NCI-H128 (cell line): ENCODE data around the gene FAM120AOS.
"Not testable (repeated sequence)": the region's sequence is repeated elsewhere in the genome, so short reads cannot be mapped to it uniquely, and the experiment has no call there.

Experiments
- DNase-seq: peaks from one replicate; lab custom pipeline; 2025; ENCODE audit not compliant: unreplicated experiment; lab: John Stamatoyannopoulos, UW

The FAM120AOS gene

GRCh38 chr9:93440896-93441580 lies 12.3 kb downstream of the FAM120AOS start:
- no peak for DNase-seq

- not testable (repeated sequence) for DNase-seq
These were observed 14.1 kb downstream of the FAM120AOS start for GRCh38 chr9:93439301-93439700.

- no peak for DNase-seq
These were observed 15.4 kb downstream of the FAM120AOS start for GRCh38 chr9:93437996-93438395.

GRCh38 chr9:93436655-93437407 lies 16.6 kb downstream of the FAM120AOS start:
- no peak for DNase-seq

GRCh38 chr9:93436218-93436617 lies 17.2 kb downstream of the FAM120AOS start:
- no peak for DNase-seq

GRCh38 chr9:93435386-93435785 lies 18.0 kb downstream of the FAM120AOS start:
- no peak for DNase-seq

GRCh38 chr9:93434056-93434455 lies 19.3 kb downstream of the FAM120AOS start:
- no peak for DNase-seq

- no peak for DNase-seq
These were observed 20.4 kb downstream of the FAM120AOS start for GRCh38 chr9:93432964-93433363.

GRCh38 chr9:93431539-93432105 lies 21.8 kb downstream of the FAM120AOS start:
- DNase-seq: no peak

GRCh38 chr9:93427655-93428379 lies 25.6 kb downstream of the FAM120AOS start:
- DNase-seq: no peak

GRCh38 chr9:93422977-93423616 lies 30.3 kb downstream of the FAM120AOS start:
- DNase-seq: no peak

GRCh38 chr9:93419023-93419422 lies 34.4 kb downstream of the FAM120AOS start:
- DNase-seq: no peak

- DNase-seq: no peak
These were observed 35.8 kb downstream of the FAM120AOS start for GRCh38 chr9:93417538-93417937.

- no peak for DNase-seq
These were observed 36.7 kb downstream of the FAM120AOS start for GRCh38 chr9:93416530-93417235.

GRCh38 chr9:93415176-93415690 lies 38.1 kb downstream of the FAM120AOS start:
- DNase-seq: no peak

GRCh38 chr9:93413530-93413929 lies 39.9 kb downstream of the FAM120AOS start:
- DNase-seq: no peak

- no peak for DNase-seq
These were observed 47.0 kb downstream of the FAM120AOS start for GRCh38 chr9:93406371-93406770.

- no peak for DNase-seq
These were observed 54.9 kb downstream of the FAM120AOS start for GRCh38 chr9:93398471-93398870.

- DNase-seq: no peak
These were observed 55.6 kb downstream of the FAM120AOS start for GRCh38 chr9:93397661-93398373.
